ENCODE measurements around the gene CTXN2.

CTXN2 gene

GRCh38 chr15:48202068-48202467 lies 10.6 kb downstream of the CTXN2 start:
- POLR2A ChIA-PET, result no interaction called here
- TF ChIP-seq CTCF (IDR thresholded peaks at IDR 0.05; ENCODE audit: control extremely low read depth, extremely low read depth, low read depth, missing control alignments), result no peak
- DNase-seq (ENCODE audit: extremely low spot score), result no peak
- CTCF ChIA-PET, result interaction anchor here (0.8 to 1.1 kb wide), 2 partner anchors 14 to 17 kb away, joined by 3 to 4 read pairs; no protein-coding TSS in a partner anchor

GRCh38 chr15:48205981-48206380 lies 14.5 kb downstream of the CTXN2 start, which contains the start of gene SLC12A1:
SLC12A1 (plus strand) TSS chr15:48206302; CDS start chr15:48207720, 1,418 bp downstream.
- POLR2A ChIA-PET, result no interaction called here
- DNase-seq (ENCODE audit: extremely low spot score), result no peak
- CTCF ChIA-PET, result no interaction called here
- no peak for TF ChIP-seq CTCF (IDR thresholded peaks at IDR 0.05; ENCODE audit: control extremely low read depth, extremely low read depth, low read depth, missing control alignments)

- ChIA-PET POLR2A (no interaction called here), CTCF (no interaction called here)
- TF ChIP-seq CTCF (IDR thresholded peaks at IDR 0.05; ENCODE audit: control extremely low read depth, extremely low read depth, low read depth, missing control alignments), result no peak
- no peak for DNase-seq (ENCODE audit: extremely low spot score)
Measured at GRCh38 chr15:48221261-48221660, 29.8 kb downstream of the CTXN2 start.

- no peak for TF ChIP-seq CTCF (IDR thresholded peaks at IDR 0.05; ENCODE audit: control extremely low read depth, extremely low read depth, low read depth, missing control alignments)
- CTCF ChIA-PET, result no interaction called here
- POLR2A ChIA-PET, result no interaction called here
- no peak for DNase-seq (ENCODE audit: extremely low spot score)
Measured at GRCh38 chr15:48221885-48222284, 30.4 kb downstream of the CTXN2 start.

GRCh38 chr15:48222627-48223026 lies 31.2 kb downstream of the CTXN2 start:
- TF ChIP-seq CTCF (IDR thresholded peaks at IDR 0.05; ENCODE audit: control extremely low read depth, extremely low read depth, low read depth, missing control alignments), result no peak
- DNase-seq (ENCODE audit: extremely low spot score), result no peak
- ChIA-PET POLR2A (no interaction called here), CTCF (interaction anchor here (0.9 to 1.6 kb wide), 2 partner anchors 28 to 45 kb away, joined by 3 read pairs; no protein-coding TSS in a partner anchor)

- TF ChIP-seq CTCF (IDR thresholded peaks at IDR 0.05; ENCODE audit: control extremely low read depth, extremely low read depth, low read depth, missing control alignments), result no peak
Measured at GRCh38 chr15:48225771-48226170, 34.3 kb downstream of the CTXN2 start.

More at GRCh38 chr15:48225771-48226170, 34.3 kb downstream of the CTXN2 start:
- DNase-seq (ENCODE audit: extremely low spot score), result no peak
- ChIA-PET CTCF (interaction anchor here (3.0 kb wide), 1 partner anchor 14 kb away, joined by 11 read pairs; no protein-coding TSS in a partner anchor), POLR2A (no interaction called here)
